ENCODE measurements around the gene HNRNPA3.
"Not testable (repeated sequence)": the region's sequence is repeated elsewhere in the genome, so short reads cannot be mapped to it uniquely, and the experiment has no call there.

HNRNPA3 gene

DNA sequence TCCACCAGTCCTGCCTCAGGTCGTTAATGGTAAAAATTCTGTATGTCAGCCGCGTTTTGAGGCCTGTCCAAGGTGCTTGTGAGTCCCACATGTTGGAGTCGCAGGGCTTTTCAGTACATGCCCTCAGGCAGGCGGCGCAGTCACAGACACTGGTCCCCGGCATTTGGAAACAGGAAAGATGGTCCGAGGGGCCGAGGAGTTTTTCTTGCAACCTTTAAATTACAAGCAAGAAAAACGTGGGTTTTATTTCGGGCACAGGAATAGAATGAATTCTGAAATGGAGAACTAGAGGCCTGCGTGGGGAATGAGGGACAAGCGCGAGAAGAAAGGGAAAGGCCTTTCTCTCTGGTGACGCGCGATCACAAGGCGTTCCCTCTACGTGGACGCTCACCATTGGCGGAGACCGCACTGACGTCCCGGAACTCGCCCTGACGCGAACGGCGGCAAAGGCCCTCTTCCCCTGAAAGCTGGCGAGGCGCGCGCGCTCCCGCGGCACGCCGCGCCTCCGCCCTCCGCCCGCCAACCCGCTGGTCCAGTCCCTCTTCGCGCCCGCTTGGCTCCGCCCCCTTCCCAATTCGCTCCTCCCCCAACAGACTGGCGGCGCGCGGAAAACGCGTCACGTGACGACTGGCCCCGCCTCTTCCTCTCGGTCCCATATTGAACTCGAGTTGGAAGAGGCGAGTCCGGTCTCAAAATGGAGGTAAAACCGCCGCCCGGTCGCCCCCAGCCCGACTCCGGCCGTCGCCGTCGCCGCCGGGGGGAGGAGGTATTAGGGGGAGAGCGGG is at the start of gene HNRNPA3:
TSS of gene HNRNPA3 (plus strand) at position 689 of the 785 bp plus-strand sequence. CDS start at position 695, 6 bp downstream.
- DNase-seq = peak; percentile 100

- peak; percentile 91 for DNase-seq
These were observed 48.5 kb upstream of the HNRNPA3 start for GRCh38 chr2:177164131-177164530.

- peak; percentile 96 for DNase-seq
These were observed 48.0 kb upstream of the HNRNPA3 start for GRCh38 chr2:177164584-177165052.

GRCh38 chr2:177165061-177165583 is 47.5 kb upstream of the HNRNPA3 start:
- peak; percentile 90 for DNase-seq

- DNase-seq = peak; percentile 74
These were observed 46.6 kb upstream of the HNRNPA3 start for GRCh38 chr2:177165721-177166711.

- DNase-seq = peak; percentile 71
These were observed 42.6 kb upstream of the HNRNPA3 start for GRCh38 chr2:177169810-177170514.

DNA sequence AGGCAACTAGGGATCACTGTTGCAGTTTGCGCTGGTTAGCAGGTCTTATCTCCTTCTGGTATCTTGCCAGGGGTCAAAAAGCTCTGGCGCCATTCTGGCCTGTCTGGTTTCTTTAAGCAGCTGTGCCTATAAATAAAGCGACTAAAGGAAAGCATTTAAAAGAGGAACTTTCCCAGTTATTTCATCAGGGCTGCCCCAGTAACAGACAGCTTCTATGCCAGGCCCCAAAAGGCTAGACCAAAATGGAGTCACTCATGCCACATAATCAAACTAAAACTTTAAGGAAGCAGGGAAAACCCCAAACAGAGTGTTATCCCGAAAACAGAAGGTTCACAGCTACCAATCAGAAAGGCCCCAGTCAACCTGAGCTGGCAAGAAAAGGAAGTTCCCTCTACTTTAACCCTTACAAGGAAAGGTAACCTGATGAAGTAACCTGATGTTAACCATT is 41.2 kb upstream of the HNRNPA3 start:
- no peak for DNase-seq

GRCh38 chr2:177172034-177172880 is 40.3 kb upstream of the HNRNPA3 start:
- DNase-seq = no peak

GRCh38 chr2:177174486-177174885 is 38.1 kb upstream of the HNRNPA3 start:
- no peak for DNase-seq

GRCh38 chr2:177175917-177176668 is 36.5 kb upstream of the HNRNPA3 start:
- no peak for DNase-seq

- DNase-seq = no peak
These were observed 33.8 kb upstream of the HNRNPA3 start for GRCh38 chr2:177178797-177179196.

- DNase-seq = no peak
These were observed 33.4 kb upstream of the HNRNPA3 start for GRCh38 chr2:177179227-177179626.

- DNase-seq = not testable (repeated sequence)
These were observed 32.9 kb upstream of the HNRNPA3 start for GRCh38 chr2:177179671-177180070.

DNA sequence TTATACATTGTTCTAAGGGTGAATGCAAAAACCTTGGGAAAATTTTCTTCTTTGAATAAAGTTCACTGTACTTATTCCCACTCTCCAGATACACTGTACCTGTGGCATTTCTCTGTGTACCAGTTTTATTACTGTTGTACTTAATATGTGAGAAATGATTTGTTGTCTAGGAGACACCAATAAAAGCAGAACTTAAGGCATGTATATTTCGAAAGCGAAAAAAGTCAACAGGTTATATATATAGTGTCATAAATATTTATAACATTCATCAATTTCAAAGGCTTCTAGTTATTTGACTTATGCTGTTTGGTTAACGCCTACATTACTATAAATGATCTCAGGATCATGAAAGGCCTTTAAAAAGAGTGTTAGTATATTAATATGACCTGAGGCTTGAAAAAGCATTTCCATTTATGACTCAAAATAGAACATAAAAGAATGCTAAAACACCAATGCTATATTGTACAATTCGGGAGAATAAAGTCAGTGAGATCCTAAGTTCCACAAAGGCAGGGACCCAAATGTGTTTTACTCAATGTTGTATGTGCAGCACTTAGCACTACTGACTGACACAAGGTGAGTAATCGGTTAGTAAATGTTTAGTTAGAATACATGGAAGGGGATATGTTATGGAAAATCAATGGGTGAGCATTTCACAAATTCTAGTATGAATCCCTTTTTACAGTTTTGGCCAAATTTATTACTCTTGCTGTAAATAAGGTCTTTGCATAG is 32.2 kb upstream of the HNRNPA3 start:
- DNase-seq = no peak

GRCh38 chr2:177183860-177184259 is 28.7 kb upstream of the HNRNPA3 start:
- DNase-seq = no peak

- no peak for DNase-seq
These were observed 28.0 kb upstream of the HNRNPA3 start for GRCh38 chr2:177184606-177185005.

GRCh38 chr2:177186038-177186437 is 26.6 kb upstream of the HNRNPA3 start:
- not testable (repeated sequence) for DNase-seq

DNA sequence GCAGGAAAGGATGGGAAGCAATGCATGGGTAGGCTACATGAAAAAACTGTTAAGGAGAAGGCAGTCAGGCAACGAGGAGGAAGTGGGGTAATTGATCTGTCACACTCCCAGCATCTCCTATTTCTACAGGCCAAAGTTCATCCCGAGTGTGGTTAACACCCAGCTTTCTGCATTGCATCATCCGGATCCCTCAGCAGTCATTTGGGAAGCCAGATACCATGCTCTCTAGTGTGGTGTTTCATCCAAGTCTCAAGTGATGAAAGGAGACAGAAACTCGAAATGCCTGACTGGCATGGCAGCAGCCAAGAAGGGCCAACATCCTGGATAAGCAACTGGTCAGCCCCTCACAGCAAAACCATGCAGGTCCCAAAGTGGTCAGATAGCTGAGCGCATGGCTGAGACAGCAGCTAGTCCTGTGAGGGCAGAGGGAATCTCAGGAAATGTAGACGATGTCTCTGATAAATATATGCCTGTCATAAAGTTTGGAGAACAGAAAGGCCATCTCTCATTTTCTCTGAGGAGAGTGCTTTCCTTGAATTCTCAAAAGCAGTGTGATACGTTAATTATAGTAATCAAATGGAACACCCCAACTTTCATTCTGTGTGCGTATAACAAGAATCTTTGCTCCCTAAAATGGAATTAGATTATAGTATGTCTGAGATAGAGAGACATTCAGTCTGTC is 24.8 kb upstream of the HNRNPA3 start:
- DNase-seq = peak; percentile 38
